ENCODE results near the gene PSTPIP2. TPM values are rescaled to one million over a fixed set of nuclear protein-coding genes. Genes with fewer than 3 reads are reported as not detected.

PSTPIP2 gene
- total and polyA plus RNA-seq, 9 of the 15 experiments (the other 6 are each of a cell fraction or from before 2014, with no cell fraction given), result 14.0 to 45.7 (median 27.1) TPM

GRCh38 chr18:45967007-45967706 lies 104.9 kb downstream of the PSTPIP2 start, which contains the start of gene EPG5 (continued):
- no peak for TF ChIP-seq CBX8 (IDR thresholded peaks at IDR 0.05; ENCODE audit: borderline replicate concordance, extremely low read depth, low read depth, low read length, poor library complexity, severe bottlenecking)
- no peak for TF ChIP-seq PHTF2 (CRISPR knock-in tag; IDR thresholded peaks at IDR 0.05)
- no peak for TF ChIP-seq ZZZ3 (IDR thresholded peaks at IDR 0.05)
- TF ChIP-seq RFX1 (IDR thresholded peaks at IDR 0.05), result no peak
- TF ChIP-seq RAD21 (CRISPR knock-in tag; conservative IDR thresholded peaks at IDR 0.05 in 1 of 2, IDR thresholded peaks at IDR 0.05 in 1 of 2), result no peak
- TF ChIP-seq PCBP1 (IDR thresholded peaks at IDR 0.05; ENCODE audit: low read depth, low read length, poor library complexity, severe bottlenecking), result no peak
- TF ChIP-seq POLR3A (IDR thresholded peaks at IDR 0.05; ENCODE audit: borderline replicate concordance, extremely low read depth, insufficient read depth, insufficient read length), result no peak
- TF ChIP-seq ZFP1 (CRISPR knock-in tag; IDR thresholded peaks at IDR 0.05), result no peak
- no peak for TF ChIP-seq ELK3 (CRISPR knock-in tag; IDR thresholded peaks at IDR 0.05)
- 0 out of 2 replicates have a peak, but pooled peaks have one; percentile 44 for TF ChIP-seq ZNF431 (CRISPR knock-in tag; IDR thresholded peaks at IDR 0.05)
- TF ChIP-seq ZNF12 (CRISPR knock-in tag; IDR thresholded peaks at IDR 0.05), result no peak
- TF ChIP-seq ZC3H4 (CRISPR knock-in tag; IDR thresholded peaks at IDR 0.05; ENCODE audit: borderline replicate concordance), result no peak
- TF ChIP-seq ZNF707 (CRISPR knock-in tag; conservative IDR thresholded peaks at IDR 0.05), result no peak
- no peak for TF ChIP-seq TCF7L2 (IDR thresholded peaks at IDR 0.05; ENCODE audit: low read depth, low read length)
